Stimulated activated CD4-positive, alpha-beta T cell treated with anti-CD3 and anti-CD28 coated beads, Interleukin-2, amount 100 ng/mL, for 4 hours (primary cell): ENCODE data around the gene HYAL3.
A peak's percentile ranks its signal among the peaks of the same experiment; 100 is the strongest.
"Not testable (repeated sequence)": the region's sequence is repeated elsewhere in the genome, so short reads cannot be mapped to it uniquely, and the experiment has no call there.

Source experiments
- DNase-seq: peaks from one replicate; pipeline ENCODE4 v3.0.0-alpha.2; 2020; ENCODE audit warnings: low read depth

The HYAL3 gene

GRCh38 chr3:50270422-50271224, 28.6 kb downstream of the HYAL3 start:
- no peak for DNase-seq

GRCh38 chr3:50269977-50270413, 29.2 kb downstream of the HYAL3 start:
- no peak for DNase-seq

- no peak for DNase-seq
These were observed 29.7 kb downstream of the HYAL3 start for GRCh38 chr3:50269460-50269859.

- DNase-seq = no peak
These were observed 30.3 kb downstream of the HYAL3 start, which contains the start of gene SEMA3B for GRCh38 chr3:50268703-50269451. SEMA3B (plus strand) TSS chr3:50269147; CDS start chr3:50269241, 94 bp downstream.

GRCh38 chr3:50268276-50268675, 30.9 kb downstream of the HYAL3 start:
- DNase-seq = no peak

GRCh38 chr3:50267280-50267913, 31.8 kb downstream of the HYAL3 start:
- DNase-seq = no peak

- DNase-seq = no peak
These were observed 32.4 kb downstream of the HYAL3 start for GRCh38 chr3:50266836-50267235.

GRCh38 chr3:50266017-50266416, 33.2 kb downstream of the HYAL3 start:
- DNase-seq = no peak

GRCh38 chr3:50265571-50265970, 33.6 kb downstream of the HYAL3 start:
- DNase-seq = no peak

GRCh38 chr3:50264964-50265485, 34.2 kb downstream of the HYAL3 start:
- DNase-seq = no peak

- DNase-seq = no peak
These were observed 34.7 kb downstream of the HYAL3 start for GRCh38 chr3:50264383-50264963.

- DNase-seq = no peak
These were observed 35.5 kb downstream of the HYAL3 start for GRCh38 chr3:50263478-50264382.

- no peak for DNase-seq
These were observed 36.4 kb downstream of the HYAL3 start for GRCh38 chr3:50262778-50263177.

GRCh38 chr3:50262200-50262599, 37.0 kb downstream of the HYAL3 start:
- not testable (repeated sequence) for DNase-seq

- no peak for DNase-seq
These were observed 37.7 kb downstream of the HYAL3 start for GRCh38 chr3:50261505-50261904.

- no peak for DNase-seq
These were observed 38.2 kb downstream of the HYAL3 start for GRCh38 chr3:50260942-50261441.

- peak; percentile 68 for DNase-seq
These were observed 38.9 kb downstream of the HYAL3 start for GRCh38 chr3:50260027-50260941.

GRCh38 chr3:50259432-50260026, 39.7 kb downstream of the HYAL3 start:
- DNase-seq = no peak

- no peak for DNase-seq
These were observed 40.2 kb downstream of the HYAL3 start for GRCh38 chr3:50258979-50259378.
